KOPT-K1 (cell line): ENCODE measurements around the gene NAPG.

ENCODE experiments used
- H3K27ac ChIP-seq: fragments of 200-600 bp; sonication (generic); 2 replicates; pipeline ENCODE4 v1.5.1; 2016; ENCODE audit warnings: antibody characterized with exemption, mild to moderate bottlenecking, low read depth, low read length; ENCODE audit not compliant: poor library complexity, severe bottlenecking
- H3K36me3 ChIP-seq: fragments of 200-600 bp; sonication (generic); 2 replicates; pipeline ENCODE4 v1.5.1; 2017; ENCODE audit warnings: antibody characterized with exemption, mild to moderate bottlenecking, low read length, moderate library complexity; ENCODE audit not compliant: insufficient read depth
- H3K9me3 ChIP-seq: fragments of 200-600 bp; sonication (generic); 2 replicates; pipeline ENCODE4 v1.5.1; 2017; ENCODE audit warnings: antibody characterized with exemption, low read length, mild to moderate bottlenecking; ENCODE audit not compliant: insufficient read depth, poor library complexity, severe bottlenecking

Gene NAPG

GRCh38 chr18:10525697-10526560 lies at the start of gene NAPG:
Gene NAPG, plus strand, starts transcription at chr18:10526027. Its CDS starts 76 bp downstream, at chr18:10526103.
- Histone ChIP-seq H3K36me3 (peaks cover 8% of the 10 kb centered on the region; the same call in 1 of the 2 replicates), H3K9me3 (no peaks in the 10 kb centered on the region), H3K27ac (peak within 1 kb of the TSS; percentile 69)

GRCh38 chr18:10476338-10476791 lies 49.5 kb upstream of the NAPG start:
- peaks cover 6% of the 10 kb centered on the region for H3K9me3 ChIP-seq
- H3K36me3 ChIP-seq: no peaks in the 10 kb centered on the region; the same call in 1 of the 2 replicates
- H3K27ac ChIP-seq: no peak overlapping the region

- H3K27ac ChIP-seq: no peak overlapping the region
Measured at GRCh38 chr18:10477121-10477862, 48.5 kb upstream of the NAPG start.

GRCh38 chr18:10477863-10478260 lies 48.0 kb upstream of the NAPG start:
- Histone ChIP-seq H3K36me3 (no peaks in the 10 kb centered on the region), H3K27ac (no peak overlapping the region), H3K9me3 (peaks cover 6% of the 10 kb centered on the region)

More at GRCh38 chr18:10477121-10477862, 48.5 kb upstream of the NAPG start:
- no peaks in the 10 kb centered on the region for H3K36me3 ChIP-seq
- H3K9me3 ChIP-seq: peaks cover 6% of the 10 kb centered on the region

- Histone ChIP-seq H3K36me3 (no peaks in the 10 kb centered on the region), H3K27ac (no peak overlapping the region), H3K9me3 (peaks cover 6% of the 10 kb centered on the region)
Measured at GRCh38 chr18:10481831-10482230, 44.0 kb upstream of the NAPG start.

- H3K9me3 ChIP-seq: peaks cover 6% of the 10 kb centered on the region
- no peaks in the 10 kb centered on the region for H3K36me3 ChIP-seq
- H3K27ac ChIP-seq: peak overlapping the region; percentile 54
Measured at GRCh38 chr18:10482363-10482984, 43.4 kb upstream of the NAPG start.

GRCh38 chr18:10482985-10483949 lies 42.6 kb upstream of the NAPG start:
- no peaks in the 10 kb centered on the region for H3K36me3 ChIP-seq
- peaks cover 5% of the 10 kb centered on the region for H3K9me3 ChIP-seq
- peak overlapping the region; percentile 54 for H3K27ac ChIP-seq

GRCh38 chr18:10485475-10485874 lies 40.4 kb upstream of the NAPG start:
- Histone ChIP-seq H3K36me3 (no peaks in the 10 kb centered on the region), H3K9me3 (no peaks in the 10 kb centered on the region), H3K27ac (no peak overlapping the region)

GRCh38 chr18:10486362-10486761 lies 39.5 kb upstream of the NAPG start:
- no peaks in the 10 kb centered on the region for H3K9me3 ChIP-seq
- H3K36me3 ChIP-seq: no peaks in the 10 kb centered on the region
- peak overlapping the region; percentile 15 for H3K27ac ChIP-seq

- Histone ChIP-seq H3K36me3 (no peaks in the 10 kb centered on the region), H3K27ac (peak overlapping the region; percentile 15), H3K9me3 (peaks cover 7% of the 10 kb centered on the region)
Measured at GRCh38 chr18:10487154-10487553, 38.7 kb upstream of the NAPG start.

- Histone ChIP-seq H3K36me3 (no peaks in the 10 kb centered on the region), H3K27ac (no peak overlapping the region), H3K9me3 (peaks cover 7% of the 10 kb centered on the region)
Measured at GRCh38 chr18:10488017-10488416, 37.8 kb upstream of the NAPG start.

- Histone ChIP-seq H3K9me3 (peaks cover 7% of the 10 kb centered on the region), H3K36me3 (no peaks in the 10 kb centered on the region), H3K27ac (peak overlapping the region; percentile 77)
Measured at GRCh38 chr18:10490401-10491165, 35.2 kb upstream of the NAPG start.

- Histone ChIP-seq H3K27ac (no peak overlapping the region), H3K9me3 (peaks cover 7% of the 10 kb centered on the region), H3K36me3 (no peaks in the 10 kb centered on the region)
Measured at GRCh38 chr18:10495936-10496335, 29.9 kb upstream of the NAPG start.
